G401.6 (cell line): Measurements from ENCODE around the gene AAK1.
"Not testable (repeated sequence)": the region's sequence is repeated elsewhere in the genome, so short reads cannot be mapped to it uniquely, and the experiment has no call there.

Source experiments
- FAIRE-seq: peaks from 2 replicates; lab custom pipeline; 2012; peaks lifted over from hg19 to GRCh38; lab: Jason Lieb, UNC

AAK1 gene

GRCh38 chr2:69597843-69598610, 45.5 kb downstream of the AAK1 start:
- FAIRE-seq, result no peak

- FAIRE-seq, result no peak
Measured at GRCh38 chr2:69597105-69597504, 46.4 kb downstream of the AAK1 start.

- FAIRE-seq, result no peak
Measured at GRCh38 chr2:69594341-69594740, 49.2 kb downstream of the AAK1 start.

- no peak for FAIRE-seq
Measured at GRCh38 chr2:69592511-69592910, 51.0 kb downstream of the AAK1 start.

- no peak for FAIRE-seq
Measured at GRCh38 chr2:69589973-69590652, 53.4 kb downstream of the AAK1 start.

- no peak for FAIRE-seq
Measured at GRCh38 chr2:69588945-69589344, 54.6 kb downstream of the AAK1 start.

GRCh38 chr2:69588403-69588802, 55.1 kb downstream of the AAK1 start:
- no peak for FAIRE-seq

- FAIRE-seq, result no peak
Measured at GRCh38 chr2:69585855-69586555, 57.5 kb downstream of the AAK1 start.

- no peak for FAIRE-seq
Measured at GRCh38 chr2:69584127-69584889, 59.2 kb downstream of the AAK1 start.

GRCh38 chr2:69583321-69583833, 60.2 kb downstream of the AAK1 start:
- no peak for FAIRE-seq

GRCh38 chr2:69582582-69583176, 60.9 kb downstream of the AAK1 start:
- FAIRE-seq, result no peak

- FAIRE-seq, result no peak
Measured at GRCh38 chr2:69581774-69582581, 61.6 kb downstream of the AAK1 start.

GRCh38 chr2:69580486-69580885, 63.1 kb downstream of the AAK1 start:
- no peak for FAIRE-seq

GRCh38 chr2:69579536-69579935, 64.0 kb downstream of the AAK1 start:
- FAIRE-seq, result no peak

- FAIRE-seq, result no peak
Measured at GRCh38 chr2:69578198-69578540, 65.4 kb downstream of the AAK1 start.

GRCh38 chr2:69577467-69578197, 65.9 kb downstream of the AAK1 start:
- FAIRE-seq, result no peak

- FAIRE-seq, result no peak
Measured at GRCh38 chr2:69576880-69577279, 66.7 kb downstream of the AAK1 start.

GRCh38 chr2:69575926-69576325, 67.6 kb downstream of the AAK1 start:
- FAIRE-seq, result no peak

GRCh38 chr2:69575371-69575770, 68.2 kb downstream of the AAK1 start:
- FAIRE-seq, result not testable (repeated sequence)

GRCh38 chr2:69572641-69573040, 70.9 kb downstream of the AAK1 start:
- no peak for FAIRE-seq
